Keratinocyte (primary cell): Measurements from ENCODE around the gene DNAJC28. TPM values are rescaled to one million over a fixed set of nuclear protein-coding genes. Genes with fewer than 3 reads are reported as not detected.

Experiments
- DNase-seq: peaks from one replicate; pipeline ENCODE4 v3.0.0-alpha.2; 2011; ENCODE audit warnings: low read depth, missing footprints, low spot score
- FAIRE-seq: peaks from 2 replicates; lab custom pipeline; 2011; peaks lifted over from hg19 to GRCh38; lab: Jason Lieb, UNC
- H2AFZ ChIP-seq: 2 replicates; pipeline ENCODE4 v1.6.0; 2012; ENCODE audit warnings: low read length, control low read depth, inconsistent platforms; ENCODE audit not compliant: control insufficient read depth
- H3K27ac ChIP-seq: 2 replicates; pipeline ENCODE4 v1.5.1; 2011; ENCODE audit warnings: low read length; ENCODE audit not compliant: control insufficient read depth, insufficient read depth
- H3K27me3 ChIP-seq: 3 replicates; pipeline ENCODE4 v1.6.0; 2011; ENCODE audit warnings: low read length; ENCODE audit not compliant: control insufficient read depth, insufficient read depth; ENCODE audit errors: extremely low read depth
- H3K36me3 ChIP-seq, 2 experiments: 2 replicates in 1 of 2; 3 replicates in 1 of 2; pipeline ENCODE4 v1.5.1; 2011; ENCODE audit warnings: low read length in 2 of 2, mild to moderate bottlenecking in 1 of 2; ENCODE audit not compliant: control insufficient read depth in 2 of 2, insufficient read depth in 2 of 2; ENCODE audit errors: extremely low read depth in 1 of 2
- H3K4me1 ChIP-seq: 3 replicates; pipeline ENCODE4 v1.5.1; 2011; ENCODE audit warnings: low read length; ENCODE audit not compliant: control insufficient read depth, insufficient read depth; ENCODE audit errors: extremely low read depth
- H3K4me2 ChIP-seq: 3 replicates; pipeline ENCODE4 v1.6.0; 2011; ENCODE audit warnings: low read depth, low read length; ENCODE audit not compliant: control insufficient read depth, insufficient read depth; ENCODE audit errors: extremely low read depth
- H3K4me3 ChIP-seq, 3 experiments: fragments of 200-600 bp in 1 of 3; sonication (generic) in 1 of 3; 2 replicates in 2 of 3; 3 replicates in 1 of 3; pipeline ENCODE4 v1.5.1; 2011 to 2016; ENCODE audit warnings: low read length in 3 of 3, mild to moderate bottlenecking in 3 of 3, control low read depth in 2 of 3, inconsistent platforms in 1 of 3, low read depth in 1 of 3, mixed read lengths in 1 of 3, mixed run types in 1 of 3, moderate library complexity in 1 of 3; ENCODE audit not compliant: control insufficient read depth in 2 of 3, insufficient read depth in 2 of 3; ENCODE audit errors: extremely low read depth in 1 of 3
- H3K79me2 ChIP-seq: 2 replicates; pipeline ENCODE4 v1.6.0; 2012; ENCODE audit warnings: low read length; ENCODE audit not compliant: control insufficient read depth, insufficient read depth
- H3K9ac ChIP-seq: 3 replicates; pipeline ENCODE4 v1.6.0; 2011; ENCODE audit warnings: low read length; ENCODE audit not compliant: control insufficient read depth, insufficient read depth; ENCODE audit errors: extremely low read depth
- H3K9me1 ChIP-seq: 3 replicates; pipeline ENCODE4 v1.6.0; 2011; ENCODE audit warnings: low read length; ENCODE audit not compliant: control insufficient read depth, insufficient read depth; ENCODE audit errors: extremely low read depth
- H3K9me3 ChIP-seq: 2 replicates; pipeline ENCODE4 v1.5.1; 2012; ENCODE audit warnings: low read depth, low read length; ENCODE audit not compliant: control insufficient read depth
- H4K20me1 ChIP-seq: 3 replicates; pipeline ENCODE4 v1.6.0; 2011; ENCODE audit warnings: low read length; ENCODE audit not compliant: control insufficient read depth, insufficient read depth; ENCODE audit errors: extremely low read depth
- EZH2 ChIP-seq: IDR thresholded peaks from one replicate; pipeline ENCODE4 v1.6.1; 2012; ENCODE audit warnings: inconsistent platforms, mild to moderate bottlenecking, low read length, moderate library complexity
- dilution Hi-C: fragments of 300-500 bp; cut with MboI; formaldehyde crosslinking; loops from one replicate; pipeline ENCODE4 v1.7.0; 2020; ENCODE audit warnings: low sequenced_read_pairs; ENCODE audit not compliant: extremely low pct_ligation_motif_present
- polyA plus RNA-seq, 5 experiments: library from polyadenylated mRNA; depleted of rRNA in 3 of 5; stranded (reverse) in 3 of 5; stranded (forward) in 1 of 5; unstranded in 1 of 5; fragments of >200 nt; gene quantifications; 1 replicate in 1 of 5; 2 replicates in 3 of 5; 3 replicates in 1 of 5; pipeline versions ENCODE4 v1.2.1 to v1.2.3, GENCODE V29; 2011 to 2012; ENCODE audit warnings: missing spikeins in 2 of 5, low read depth in 1 of 5, low replicate concordance in 1 of 5
- TF ChIP-seq, protein P1 (sequence below), 3 experiments: IDR thresholded peaks in 1 of 3; conservative IDR thresholded peaks in 1 of 3; optimal IDR thresholded peaks in 1 of 3; 2 replicates in 2 of 3; 3 replicates in 1 of 3; pipeline versions ENCODE3 to v1.5.1; 2011; ENCODE audit warnings: low read length in 3 of 3, mild to moderate bottlenecking in 3 of 3, moderate library complexity in 2 of 3, control low read depth in 1 of 3, inconsistent platforms in 1 of 3; ENCODE audit not compliant: insufficient read depth in 2 of 3; ENCODE audit errors: extremely low read depth in 1 of 3

The DNAJC28 gene
- polyA plus RNA-seq, 1 donor (not counting 4 experiments of a cell fraction or from before 2014, with no cell fraction given): 1.4 TPM

GRCh38 chr21:33493756-33494155 is 2.2 kb upstream of the DNAJC28 start:
- no peaks in the 10 kb centered on the region for H4K20me1 ChIP-seq
- H3K9me1 ChIP-seq: no peaks in the 10 kb centered on the region
- H3K27ac ChIP-seq: no peak overlapping the region
- no peaks in the 10 kb centered on the region for H3K79me2 ChIP-seq
- FAIRE-seq (no peak), DNase-seq (no peak)
- H2AFZ ChIP-seq: no peak overlapping the region
- dilution Hi-C loops: no loop called here
- no peaks in the 10 kb centered on the region for H3K36me3 ChIP-seq
- H3K4me2 ChIP-seq: no peak overlapping the region
- no peaks in the 10 kb centered on the region for H3K9me3 ChIP-seq
- H3K4me1 ChIP-seq: peaks cover 4% of the 10 kb centered on the region
- peaks cover 3% of the 10 kb centered on the region for H3K27me3 ChIP-seq
- TF ChIP-seq, protein P1, sequence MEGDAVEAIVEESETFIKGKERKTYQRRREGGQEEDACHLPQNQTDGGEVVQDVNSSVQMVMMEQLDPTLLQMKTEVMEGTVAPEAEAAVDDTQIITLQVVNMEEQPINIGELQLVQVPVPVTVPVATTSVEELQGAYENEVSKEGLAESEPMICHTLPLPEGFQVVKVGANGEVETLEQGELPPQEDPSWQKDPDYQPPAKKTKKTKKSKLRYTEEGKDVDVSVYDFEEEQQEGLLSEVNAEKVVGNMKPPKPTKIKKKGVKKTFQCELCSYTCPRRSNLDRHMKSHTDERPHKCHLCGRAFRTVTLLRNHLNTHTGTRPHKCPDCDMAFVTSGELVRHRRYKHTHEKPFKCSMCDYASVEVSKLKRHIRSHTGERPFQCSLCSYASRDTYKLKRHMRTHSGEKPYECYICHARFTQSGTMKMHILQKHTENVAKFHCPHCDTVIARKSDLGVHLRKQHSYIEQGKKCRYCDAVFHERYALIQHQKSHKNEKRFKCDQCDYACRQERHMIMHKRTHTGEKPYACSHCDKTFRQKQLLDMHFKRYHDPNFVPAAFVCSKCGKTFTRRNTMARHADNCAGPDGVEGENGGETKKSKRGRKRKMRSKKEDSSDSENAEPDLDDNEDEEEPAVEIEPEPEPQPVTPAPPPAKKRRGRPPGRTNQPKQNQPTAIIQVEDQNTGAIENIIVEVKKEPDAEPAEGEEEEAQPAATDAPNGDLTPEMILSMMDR (optimal IDR thresholded peaks at IDR 0.05 in 1 of 3, IDR thresholded peaks at IDR 0.05 in 1 of 3, conservative IDR thresholded peaks at IDR 0.05 in 1 of 3; ENCODE audit: extremely low read depth in 1 of 3, insufficient read depth in 2 of 3, low read length in 3 of 3): no peak
- TF ChIP-seq EZH2: no peak
- no peak overlapping the region for H3K4me3 ChIP-seq
- no peak overlapping the region for H3K9ac ChIP-seq

GRCh38 chr21:33492571-33492970 is 1.1 kb upstream of the DNAJC28 start:
- no peak for FAIRE-seq
- no peak overlapping the region for H3K4me2 ChIP-seq

More at GRCh38 chr21:33492571-33492970, 1.1 kb upstream of the DNAJC28 start:
- DNase-seq: no peak
- TF ChIP-seq, protein P1 (optimal IDR thresholded peaks at IDR 0.05 in 1 of 3, IDR thresholded peaks at IDR 0.05 in 1 of 3, conservative IDR thresholded peaks at IDR 0.05 in 1 of 3; ENCODE audit: extremely low read depth in 1 of 3, insufficient read depth in 2 of 3, low read length in 3 of 3): no peak
- no peak for TF ChIP-seq EZH2
- Histone ChIP-seq H3K9me3 (no peaks in the 10 kb centered on the region), H3K27me3 (peaks cover 3% of the 10 kb centered on the region), H2AFZ (no peak overlapping the region), H3K9ac (no peak overlapping the region), H3K36me3 (no peaks in the 10 kb centered on the region), H3K79me2 (no peaks in the 10 kb centered on the region), H3K4me3 (no peak overlapping the region), H4K20me1 (no peaks in the 10 kb centered on the region), H3K9me1 (no peaks in the 10 kb centered on the region), H3K27ac (no peak overlapping the region), H3K4me1 (peaks cover 4% of the 10 kb centered on the region)
- dilution Hi-C loops: no loop called here
